ENCODE results near the gene YIF1B. TPM values are rescaled to one million over a fixed set of nuclear protein-coding genes. Genes with fewer than 3 reads are reported as not detected.

YIF1B gene
- total RNA-seq, 2 donors from 2014 or later: 34.7 to 71.9 TPM

- 67% methylated on average over 15 of the region's 17 CpGs for WGBS
- TF ChIP-seq POLR2AphosphoS5 (IDR thresholded peaks at IDR 0.05) (no peak), CTCF (IDR thresholded peaks at IDR 0.05) (no peak), POLR2A (IDR thresholded peaks at IDR 0.05) (no peak)
- H3K4me1 ChIP-seq (replicated peaks): no peaks in the 10 kb centered on the region
- peak overlapping the region; percentile 43 to 47 for H3K27ac ChIP-seq
- no peaks in the 10 kb centered on the region for H3K9me3 ChIP-seq
- DNase-seq (ENCODE audit: low spot score): no peak
- H3K4me3 ChIP-seq: peak overlapping the region; percentile 30 to 39
- intact Hi-C loops (cut with DNase I): no loop called here
- H3K27me3 ChIP-seq (replicated peaks; ENCODE audit: insufficient read depth): no peaks in the 10 kb centered on the region
- H3K36me3 ChIP-seq: no peaks in the 10 kb centered on the region
These were observed 60.2 kb downstream of the YIF1B start for GRCh38 chr19:38255383-38256014.

- TF ChIP-seq POLR2A (IDR thresholded peaks at IDR 0.05) (no peak), CTCF (IDR thresholded peaks at IDR 0.05) (no peak), POLR2AphosphoS5 (IDR thresholded peaks at IDR 0.05) (no peak)
- H3K4me1 ChIP-seq (replicated peaks): no peaks in the 10 kb centered on the region
- no peaks in the 10 kb centered on the region for H3K27me3 ChIP-seq (replicated peaks; ENCODE audit: insufficient read depth)
- H3K9me3 ChIP-seq: no peaks in the 10 kb centered on the region
- H3K27ac ChIP-seq: peak overlapping the region; percentile 79 to 89
- intact Hi-C loops (cut with DNase I): loop anchor here (5.0 kb wide), 1 partner anchor 64 kb away; the partner anchor contains the start of genes KCNK6 and YIF1B
- H3K36me3 ChIP-seq: no peaks in the 10 kb centered on the region
- 79% methylated on average over 5 of the region's 5 CpGs for WGBS
- DNase-seq (ENCODE audit: low spot score): no peak
- H3K4me3 ChIP-seq: no peak overlapping the region
These were observed 62.0 kb downstream of the YIF1B start for GRCh38 chr19:38253788-38254187.

Small RNA genes within 50 kb of the gene (small RNA-seq; reads per million reads assigned to genes)
- gene RF00019: 0 reads per million in 2 donors

Other genes starting within 250 kb of the YIF1B start
- gene DPF1, start 91.7 kb downstream of the YIF1B start, total RNA-seq: 1 to 10 TPM in 1 of 2 donors, not detected in 1; 1.8 TPM
- gene PPP1R14A, start 59.6 kb downstream of the YIF1B start, total RNA-seq: 100 to 1,000 TPM in 1 of 2 donors, 10 to 100 TPM in 1; 44.1 to 151 TPM
- gene SPINT2, start 51.4 kb downstream of the YIF1B start, total RNA-seq: 100 to 1,000 TPM; 349 to 932 TPM
- 10 to 100 TPM in 1 of 2 donors, 1 to 10 TPM in 1; 9.7 to 15.5 TPM for gene C19orf33, start 11.7 kb downstream of the YIF1B start, total RNA-seq
- 1 to 10 TPM; 5.9 to 7.3 TPM for gene KCNK6, start 3.9 kb upstream of the YIF1B start, total RNA-seq
- gene CATSPERG, start 19.9 kb upstream of the YIF1B start, total RNA-seq: 10 to 100 TPM; 10.7 to 20.6 TPM
- gene PSMD8, start 58.6 kb upstream of the YIF1B start, total RNA-seq: 100 to 1,000 TPM; 232 to 298 TPM
- gene GGN, start 72.1 kb upstream of the YIF1B start, total RNA-seq: 1 to 10 TPM in 1 of 2 donors, under 1 TPM in 1; 0.27 to 7.4 TPM
- 1 to 10 TPM in 1 of 2 donors, under 1 TPM in 1; 0.82 to 3.3 TPM for gene SPRED3, start 72.8 kb upstream of the YIF1B start, total RNA-seq
- gene FAM98C, start 87.1 kb upstream of the YIF1B start, total RNA-seq: 10 to 100 TPM; 19.9 to 59.5 TPM
- 1 to 10 TPM; 1.4 to 1.6 TPM for gene RASGRP4, start 110.3 kb upstream of the YIF1B start, total RNA-seq
- gene RYR1, start 117.7 kb upstream of the YIF1B start, total RNA-seq: 1 to 10 TPM; 5.7 to 8.6 TPM